HEK293 (cell line): ENCODE measurements around the gene IL17RB.
A peak's percentile ranks its signal among the peaks of the same experiment; 100 is the strongest.

ENCODE experiments used
- CTCF ChIA-PET: fragments of 350-600 bp; formaldehyde crosslinking; extraction: SDS; loops from one replicate; lab custom pipeline; 2021; ENCODE audit warnings: antibody characterized with exemption; lab: Yijun Ruan, JAX
- POLR2A ChIA-PET: fragments of 300-600 bp; formaldehyde crosslinking; extraction: SDS; loops from one replicate; lab custom pipeline; 2020; ENCODE audit warnings: antibody characterized with exemption, inconsistent platforms; lab: Yijun Ruan, JAX
- H3K27ac ChIP-seq: fragments of 200-500 bp; sonication (Bioruptor generic); 2 replicates; pipeline ENCODE4 v1.5.1; 2014; ENCODE audit warnings: low read depth, low read length, control low read depth, inconsistent platforms; ENCODE audit errors: extremely low read depth
- H3K36me3 ChIP-seq, 2 experiments: fragments of 200-500 bp in 1 of 2; sonication (Bioruptor generic) in 1 of 2; 1 replicate in 1 of 2; 2 replicates in 1 of 2; pipeline ENCODE4 v1.5.1; 2014 to 2017; ENCODE audit warnings: inconsistent platforms in 2 of 2, low read length in 2 of 2; ENCODE audit not compliant: control insufficient read depth in 2 of 2, insufficient read depth in 1 of 2
- H3K4me1 ChIP-seq: fragments of 200-500 bp; sonication (Bioruptor generic); 2 replicates; pipeline ENCODE4 v1.5.1; 2014; ENCODE audit warnings: mild to moderate bottlenecking, low read length, inconsistent platforms; ENCODE audit not compliant: control insufficient read depth, insufficient read depth
- H3K4me3 ChIP-seq: 2 replicates; pipeline ENCODE4 v1.5.1; 2011; ENCODE audit warnings: low read depth, mild to moderate bottlenecking, control low read depth, low read length, moderate library complexity
- H3K9me3 ChIP-seq: fragments of 200-500 bp; sonication (Bioruptor generic); 2 replicates; pipeline ENCODE4 v1.5.1; 2014; ENCODE audit warnings: low read depth, low read length, inconsistent platforms; ENCODE audit not compliant: control insufficient read depth, insufficient read depth
- FEZF1 ChIP-seq: fragments of 450-650 bp; formaldehyde crosslinking; IDR thresholded peaks from 2 replicates; pipeline ENCODE4 v1.5.1; 2016; ENCODE audit warnings: missing biosample characterization, missing genetic modification characterization
- GFI1B ChIP-seq: fragments of 450-650 bp; formaldehyde crosslinking; IDR thresholded peaks from 2 replicates; pipeline ENCODE4 v1.5.1; 2016; ENCODE audit warnings: missing biosample characterization, missing genetic modification characterization
- GLIS1 ChIP-seq: fragments of 450-650 bp; formaldehyde crosslinking; IDR thresholded peaks from 2 replicates; pipeline ENCODE4 v1.5.1; 2016; ENCODE audit warnings: missing biosample characterization, missing genetic modification characterization
- KLF1 ChIP-seq: fragments of 450-650 bp; formaldehyde crosslinking; IDR thresholded peaks from 2 replicates; pipeline ENCODE4 v1.5.1; 2016; ENCODE audit warnings: missing biosample characterization, missing genetic modification characterization
- RBAK ChIP-seq: fragments of 450-650 bp; formaldehyde crosslinking; IDR thresholded peaks from 2 replicates; pipeline ENCODE4 v1.5.1; 2016; ENCODE audit warnings: missing biosample characterization, missing genetic modification characterization
- WT1 ChIP-seq: fragments of 450-650 bp; formaldehyde crosslinking; IDR thresholded peaks from 2 replicates; pipeline ENCODE4 v1.5.1; 2016; ENCODE audit warnings: missing biosample characterization, missing genetic modification characterization
- ZBTB8A ChIP-seq: fragments of 450-650 bp; formaldehyde crosslinking; IDR thresholded peaks from 2 replicates; pipeline ENCODE4 v1.5.1; 2016; ENCODE audit warnings: missing biosample characterization, missing genetic modification characterization
- ZFHX2 ChIP-seq: fragments of 450-650 bp; formaldehyde crosslinking; conservative IDR thresholded peaks from 2 replicates; pipeline ENCODE4 v1.5.1; 2016; ENCODE audit warnings: missing biosample characterization, missing genetic modification characterization
- ZNF10 ChIP-seq: fragments of 450-650 bp; formaldehyde crosslinking; IDR thresholded peaks from 2 replicates; pipeline ENCODE4 v1.5.1; 2017; ENCODE audit warnings: missing biosample characterization, missing genetic modification characterization
- ZNF132 ChIP-seq: fragments of 450-650 bp; formaldehyde crosslinking; IDR thresholded peaks from 2 replicates; pipeline ENCODE4 v1.5.1; 2017; ENCODE audit warnings: missing biosample characterization, missing genetic modification characterization, borderline replicate concordance
- ZNF169 ChIP-seq: fragments of 450-650 bp; formaldehyde crosslinking; IDR thresholded peaks from 2 replicates; pipeline ENCODE4 v1.5.1; 2016; ENCODE audit warnings: missing biosample characterization, missing genetic modification characterization
- ZNF394 ChIP-seq: fragments of 450-650 bp; formaldehyde crosslinking; IDR thresholded peaks from 2 replicates; pipeline ENCODE4 v1.5.1; 2016; ENCODE audit warnings: missing biosample characterization, missing genetic modification characterization, mild to moderate bottlenecking, moderate library complexity, borderline replicate concordance
- ZNF433 ChIP-seq: fragments of 450-650 bp; formaldehyde crosslinking; IDR thresholded peaks from 2 replicates; pipeline ENCODE4 v1.5.1; 2016; ENCODE audit warnings: missing biosample characterization, missing genetic modification characterization, low read depth
- ZNF514 ChIP-seq: fragments of 450-650 bp; formaldehyde crosslinking; IDR thresholded peaks from 2 replicates; pipeline ENCODE4 v1.5.1; 2016; ENCODE audit warnings: missing biosample characterization, missing genetic modification characterization
- ZNF624 ChIP-seq: fragments of 450-650 bp; formaldehyde crosslinking; IDR thresholded peaks from 2 replicates; pipeline ENCODE4 v1.5.1; 2017; ENCODE audit warnings: missing biosample characterization, missing genetic modification characterization
- ZNF660 ChIP-seq: fragments of 450-650 bp; IDR thresholded peaks from 2 replicates; pipeline ENCODE4 v1.5.1; 2018; ENCODE audit warnings: missing biosample characterization, mild to moderate bottlenecking, missing genetic modification characterization
- ZSCAN16 ChIP-seq: fragments of 450-650 bp; formaldehyde crosslinking; IDR thresholded peaks from 2 replicates; pipeline ENCODE4 v1.5.1; 2016; ENCODE audit warnings: missing biosample characterization, missing genetic modification characterization
- ZXDB ChIP-seq: fragments of 450-650 bp; formaldehyde crosslinking; IDR thresholded peaks from 2 replicates; pipeline ENCODE4 v1.5.1; 2016; ENCODE audit warnings: missing biosample characterization, missing genetic modification characterization
- TF ChIP-seq, protein P1 (sequence below): fragments of 450-650 bp; formaldehyde crosslinking; IDR thresholded peaks from 2 replicates; pipeline ENCODE4 v1.5.1; 2016; ENCODE audit warnings: missing biosample characterization, missing genetic modification characterization
- TF ChIP-seq, protein P2 (sequence below): fragments of 450-650 bp; formaldehyde crosslinking; IDR thresholded peaks from 2 replicates; pipeline ENCODE4 v1.5.1; 2016; ENCODE audit warnings: missing biosample characterization, missing genetic modification characterization
- TF ChIP-seq, protein P3 (sequence below): fragments of 450-650 bp; formaldehyde crosslinking; IDR thresholded peaks from 2 replicates; pipeline ENCODE4 v1.5.1; 2017; ENCODE audit warnings: missing biosample characterization, missing genetic modification characterization
- TF ChIP-seq, protein P4 (sequence below): fragments of 450-650 bp; IDR thresholded peaks from 2 replicates; pipeline ENCODE4 v1.5.1; 2018; ENCODE audit warnings: missing biosample characterization, missing genetic modification characterization
- TF ChIP-seq, protein P5 (sequence below): fragments of 450-650 bp; formaldehyde crosslinking; IDR thresholded peaks from 2 replicates; pipeline ENCODE4 v1.5.1; 2017; ENCODE audit warnings: missing biosample characterization, mild to moderate bottlenecking, missing genetic modification characterization, moderate library complexity
- TF ChIP-seq, protein P6 (sequence below): fragments of 450-650 bp; IDR thresholded peaks from 2 replicates; pipeline ENCODE4 v1.5.1; 2018; ENCODE audit warnings: missing biosample characterization, mild to moderate bottlenecking, missing genetic modification characterization

Gene IL17RB, protein sequence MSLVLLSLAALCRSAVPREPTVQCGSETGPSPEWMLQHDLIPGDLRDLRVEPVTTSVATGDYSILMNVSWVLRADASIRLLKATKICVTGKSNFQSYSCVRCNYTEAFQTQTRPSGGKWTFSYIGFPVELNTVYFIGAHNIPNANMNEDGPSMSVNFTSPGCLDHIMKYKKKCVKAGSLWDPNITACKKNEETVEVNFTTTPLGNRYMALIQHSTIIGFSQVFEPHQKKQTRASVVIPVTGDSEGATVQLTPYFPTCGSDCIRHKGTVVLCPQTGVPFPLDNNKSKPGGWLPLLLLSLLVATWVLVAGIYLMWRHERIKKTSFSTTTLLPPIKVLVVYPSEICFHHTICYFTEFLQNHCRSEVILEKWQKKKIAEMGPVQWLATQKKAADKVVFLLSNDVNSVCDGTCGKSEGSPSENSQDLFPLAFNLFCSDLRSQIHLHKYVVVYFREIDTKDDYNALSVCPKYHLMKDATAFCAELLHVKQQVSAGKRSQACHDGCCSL

DNA sequence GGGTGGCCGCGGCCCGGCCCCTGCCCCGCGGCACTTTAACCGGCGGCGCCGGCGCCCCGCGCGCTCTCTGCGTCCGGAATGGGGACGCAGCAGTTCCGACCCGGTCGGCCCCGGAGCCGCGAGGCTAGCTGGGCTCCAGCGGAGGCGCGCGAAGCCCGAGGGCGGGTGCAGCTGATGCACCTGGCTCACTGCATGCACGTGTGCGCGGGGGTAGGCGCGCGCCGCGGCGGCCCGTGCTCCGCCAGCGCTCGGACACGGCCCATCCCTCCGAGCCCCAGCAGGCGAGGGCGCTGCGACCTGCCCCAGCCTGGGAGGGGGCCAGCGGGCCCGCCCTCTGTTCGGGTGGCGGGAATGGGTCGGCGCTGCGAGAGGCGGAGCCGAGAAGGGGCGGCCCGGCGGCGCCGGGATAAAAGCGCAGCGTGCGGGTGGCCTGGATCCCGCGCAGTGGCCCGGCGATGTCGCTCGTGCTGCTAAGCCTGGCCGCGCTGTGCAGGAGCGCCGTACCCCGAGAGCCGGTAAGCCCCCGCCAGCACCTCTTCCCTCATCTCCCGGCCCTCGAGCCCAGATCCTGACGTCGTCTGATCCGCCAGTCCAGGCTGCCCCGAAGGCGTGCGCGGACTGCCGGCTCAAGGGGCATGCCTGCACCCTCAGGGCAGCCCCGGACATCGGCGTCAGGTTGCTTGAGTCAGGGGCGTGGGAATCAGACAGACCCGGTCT is at the start of gene IL17RB, which contains the start of gene CHDH:
IL17RB (plus strand) TSS at position 435 of the 717 bp plus-strand sequence; CDS start at position 456, 21 bp downstream.
CHDH (minus strand) TSS at position 286 of the 717 bp plus-strand sequence. CDS start 22,411 bp downstream, outside the sequence.
- H3K36me3 ChIP-seq: peaks cover 0 to 10% of the 10 kb centered on the region in 2 experiments; a peak in 1 of 3 replicates
- peak within 1 kb of the TSS; percentile 72; the same call in 1 of the 2 replicates for H3K27ac ChIP-seq
- H3K9me3 ChIP-seq: no peaks in the 10 kb centered on the region
- ChIA-PET CTCF (no interaction called here), POLR2A (interaction anchor here (1.2 kb wide), 1 partner anchor 17 kb away, joined by 4 read pairs; no protein-coding TSS in a partner anchor)
- H3K4me1 ChIP-seq: no peaks in the 10 kb centered on the region
- H3K4me3 ChIP-seq: peak within 1 kb of the TSS; percentile 44
- TF ChIP-seq ZXDB (tag by site-specific recombination) (0 out of 2 replicates have a peak, but pooled peaks have one; percentile 49), GLIS1 (peak; percentile 60), ZBTB8A (tag by site-specific recombination) (peak; percentile 40; the same call in 1 of the 2 replicates), GFI1B (tag by site-specific recombination) (no peak), ZNF169 (tag by site-specific recombination) (no peak), WT1 (tag by site-specific recombination) (no peak), ZNF514 (tag by site-specific recombination) (no peak), ZNF433 (no peak), ZSCAN16 (tag by site-specific recombination) (no peak), ZNF132 (tag by site-specific recombination) (no peak), ZNF660 (peak; percentile 63; the same call in 1 of the 2 replicates), RBAK (tag by site-specific recombination) (no peak), KLF1 (tag by site-specific recombination) (peak; percentile 37; the same call in 1 of the 2 replicates), FEZF1 (tag by site-specific recombination) (0 out of 2 replicates have a peak, but pooled peaks have one; percentile 6), ZNF394 (tag by site-specific recombination) (no peak), ZFHX2 (peak; percentile 56), ZNF10 (tag by site-specific recombination) (peak; percentile 55; the same call in 1 of the 2 replicates), ZNF624 (tag by site-specific recombination) (no peak)
- TF ChIP-seq, protein P1, sequence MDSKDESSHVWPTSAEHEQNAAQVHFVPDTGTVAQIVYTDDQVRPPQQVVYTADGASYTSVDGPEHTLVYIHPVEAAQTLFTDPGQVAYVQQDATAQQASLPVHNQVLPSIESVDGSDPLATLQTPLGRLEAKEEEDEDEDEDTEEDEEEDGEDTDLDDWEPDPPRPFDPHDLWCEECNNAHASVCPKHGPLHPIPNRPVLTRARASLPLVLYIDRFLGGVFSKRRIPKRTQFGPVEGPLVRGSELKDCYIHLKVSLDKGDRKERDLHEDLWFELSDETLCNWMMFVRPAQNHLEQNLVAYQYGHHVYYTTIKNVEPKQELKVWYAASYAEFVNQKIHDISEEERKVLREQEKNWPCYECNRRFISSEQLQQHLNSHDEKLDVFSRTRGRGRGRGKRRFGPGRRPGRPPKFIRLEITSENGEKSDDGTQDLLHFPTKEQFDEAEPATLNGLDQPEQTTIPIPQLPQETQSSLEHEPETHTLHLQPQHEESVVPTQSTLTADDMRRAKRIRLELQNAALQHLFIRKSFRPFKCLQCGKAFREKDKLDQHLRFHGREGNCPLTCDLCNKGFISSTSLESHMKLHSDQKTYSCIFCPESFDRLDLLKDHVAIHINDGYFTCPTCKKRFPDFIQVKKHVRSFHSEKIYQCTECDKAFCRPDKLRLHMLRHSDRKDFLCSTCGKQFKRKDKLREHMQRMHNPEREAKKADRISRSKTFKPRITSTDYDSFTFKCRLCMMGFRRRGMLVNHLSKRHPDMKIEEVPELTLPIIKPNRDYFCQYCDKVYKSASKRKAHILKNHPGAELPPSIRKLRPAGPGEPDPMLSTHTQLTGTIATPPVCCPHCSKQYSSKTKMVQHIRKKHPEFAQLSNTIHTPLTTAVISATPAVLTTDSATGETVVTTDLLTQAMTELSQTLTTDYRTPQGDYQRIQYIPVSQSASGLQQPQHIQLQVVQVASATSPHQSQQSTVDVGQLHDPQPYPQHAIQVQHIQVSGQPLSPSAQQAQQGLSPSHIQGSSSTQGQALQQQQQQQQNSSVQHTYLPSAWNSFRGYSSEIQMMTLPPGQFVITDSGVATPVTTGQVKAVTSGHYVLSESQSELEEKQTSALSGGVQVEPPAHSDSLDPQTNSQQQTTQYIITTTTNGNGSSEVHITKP (tag by site-specific recombination): peak; percentile 63
- TF ChIP-seq, protein P2, sequence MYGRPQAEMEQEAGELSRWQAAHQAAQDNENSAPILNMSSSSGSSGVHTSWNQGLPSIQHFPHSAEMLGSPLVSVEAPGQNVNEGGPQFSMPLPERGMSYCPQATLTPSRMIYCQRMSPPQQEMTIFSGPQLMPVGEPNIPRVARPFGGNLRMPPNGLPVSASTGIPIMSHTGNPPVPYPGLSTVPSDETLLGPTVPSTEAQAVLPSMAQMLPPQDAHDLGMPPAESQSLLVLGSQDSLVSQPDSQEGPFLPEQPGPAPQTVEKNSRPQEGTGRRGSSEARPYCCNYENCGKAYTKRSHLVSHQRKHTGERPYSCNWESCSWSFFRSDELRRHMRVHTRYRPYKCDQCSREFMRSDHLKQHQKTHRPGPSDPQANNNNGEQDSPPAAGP: no peak
- TF ChIP-seq, protein P3, sequence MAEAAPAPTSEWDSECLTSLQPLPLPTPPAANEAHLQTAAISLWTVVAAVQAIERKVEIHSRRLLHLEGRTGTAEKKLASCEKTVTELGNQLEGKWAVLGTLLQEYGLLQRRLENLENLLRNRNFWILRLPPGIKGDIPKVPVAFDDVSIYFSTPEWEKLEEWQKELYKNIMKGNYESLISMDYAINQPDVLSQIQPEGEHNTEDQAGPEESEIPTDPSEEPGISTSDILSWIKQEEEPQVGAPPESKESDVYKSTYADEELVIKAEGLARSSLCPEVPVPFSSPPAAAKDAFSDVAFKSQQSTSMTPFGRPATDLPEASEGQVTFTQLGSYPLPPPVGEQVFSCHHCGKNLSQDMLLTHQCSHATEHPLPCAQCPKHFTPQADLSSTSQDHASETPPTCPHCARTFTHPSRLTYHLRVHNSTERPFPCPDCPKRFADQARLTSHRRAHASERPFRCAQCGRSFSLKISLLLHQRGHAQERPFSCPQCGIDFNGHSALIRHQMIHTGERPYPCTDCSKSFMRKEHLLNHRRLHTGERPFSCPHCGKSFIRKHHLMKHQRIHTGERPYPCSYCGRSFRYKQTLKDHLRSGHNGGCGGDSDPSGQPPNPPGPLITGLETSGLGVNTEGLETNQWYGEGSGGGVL (tag by site-specific recombination): peak; percentile 29
- TF ChIP-seq, protein P4, sequence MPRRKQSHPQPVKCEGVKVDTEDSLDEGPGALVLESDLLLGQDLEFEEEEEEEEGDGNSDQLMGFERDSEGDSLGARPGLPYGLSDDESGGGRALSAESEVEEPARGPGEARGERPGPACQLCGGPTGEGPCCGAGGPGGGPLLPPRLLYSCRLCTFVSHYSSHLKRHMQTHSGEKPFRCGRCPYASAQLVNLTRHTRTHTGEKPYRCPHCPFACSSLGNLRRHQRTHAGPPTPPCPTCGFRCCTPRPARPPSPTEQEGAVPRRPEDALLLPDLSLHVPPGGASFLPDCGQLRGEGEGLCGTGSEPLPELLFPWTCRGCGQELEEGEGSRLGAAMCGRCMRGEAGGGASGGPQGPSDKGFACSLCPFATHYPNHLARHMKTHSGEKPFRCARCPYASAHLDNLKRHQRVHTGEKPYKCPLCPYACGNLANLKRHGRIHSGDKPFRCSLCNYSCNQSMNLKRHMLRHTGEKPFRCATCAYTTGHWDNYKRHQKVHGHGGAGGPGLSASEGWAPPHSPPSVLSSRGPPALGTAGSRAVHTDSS (tag by site-specific recombination): no peak
- TF ChIP-seq, protein P5, sequence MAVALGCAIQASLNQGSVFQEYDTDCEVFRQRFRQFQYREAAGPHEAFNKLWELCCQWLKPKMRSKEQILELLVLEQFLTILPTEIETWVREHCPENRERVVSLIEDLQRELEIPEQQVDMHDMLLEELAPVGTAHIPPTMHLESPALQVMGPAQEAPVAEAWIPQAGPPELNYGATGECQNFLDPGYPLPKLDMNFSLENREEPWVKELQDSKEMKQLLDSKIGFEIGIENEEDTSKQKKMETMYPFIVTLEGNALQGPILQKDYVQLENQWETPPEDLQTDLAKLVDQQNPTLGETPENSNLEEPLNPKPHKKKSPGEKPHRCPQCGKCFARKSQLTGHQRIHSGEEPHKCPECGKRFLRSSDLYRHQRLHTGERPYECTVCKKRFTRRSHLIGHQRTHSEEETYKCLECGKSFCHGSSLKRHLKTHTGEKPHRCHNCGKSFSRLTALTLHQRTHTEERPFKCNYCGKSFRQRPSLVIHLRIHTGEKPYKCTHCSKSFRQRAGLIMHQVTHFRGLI: 0 out of 2 replicates have a peak, but pooled peaks have one; percentile 28
- TF ChIP-seq, protein P6, sequence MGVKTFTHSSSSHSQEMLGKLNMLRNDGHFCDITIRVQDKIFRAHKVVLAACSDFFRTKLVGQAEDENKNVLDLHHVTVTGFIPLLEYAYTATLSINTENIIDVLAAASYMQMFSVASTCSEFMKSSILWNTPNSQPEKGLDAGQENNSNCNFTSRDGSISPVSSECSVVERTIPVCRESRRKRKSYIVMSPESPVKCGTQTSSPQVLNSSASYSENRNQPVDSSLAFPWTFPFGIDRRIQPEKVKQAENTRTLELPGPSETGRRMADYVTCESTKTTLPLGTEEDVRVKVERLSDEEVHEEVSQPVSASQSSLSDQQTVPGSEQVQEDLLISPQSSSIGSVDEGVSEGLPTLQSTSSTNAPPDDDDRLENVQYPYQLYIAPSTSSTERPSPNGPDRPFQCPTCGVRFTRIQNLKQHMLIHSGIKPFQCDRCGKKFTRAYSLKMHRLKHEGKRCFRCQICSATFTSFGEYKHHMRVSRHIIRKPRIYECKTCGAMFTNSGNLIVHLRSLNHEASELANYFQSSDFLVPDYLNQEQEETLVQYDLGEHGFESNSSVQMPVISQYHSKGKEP (tag by site-specific recombination): peak; percentile 66; the same call in 1 of the 2 replicates
